Tibial artery (tissue), 4 donors: ENCODE results near the gene SND1.

Experiments
- DNase-seq, 2 donors: peaks; one replicate each; pipeline ENCODE4 v3.0.0-alpha.2; 2019
- H3K27ac ChIP-seq, 2 donors: fragments of 200-600 bp; sonication (generic) in 1 of 2; 1 replicate in 1 of 2; 2 replicates in 1 of 2; pipeline ENCODE4 v1.5.1; 2018 to 2019; ENCODE audit warnings: mild to moderate bottlenecking in 1 of 2
- H3K27me3 ChIP-seq, 2 donors: fragments of 200-600 bp; sonication (generic) in 1 of 2; one replicate each; pipeline versions ENCODE4 v1.5.1 to v1.6.0; 2016 to 2019
- H3K36me3 ChIP-seq, 3 donors: fragments of 200-600 bp; sonication (generic) in 2 of 3; one replicate each; pipeline ENCODE4 v1.5.1; 2016 to 2019; ENCODE audit warnings: mild to moderate bottlenecking in 2 of 3
- H3K4me1 ChIP-seq, 4 donors: fragments of 200-600 bp; sonication (generic) in 2 of 4; 1 replicate in 3 of 4; 2 replicates in 1 of 4; pipeline ENCODE4 v1.5.1; 2016 to 2019
- H3K4me3 ChIP-seq, 2 donors: fragments of 200-600 bp; sonication (generic) in 1 of 2; 1 replicate in 1 of 2; 2 replicates in 1 of 2; pipeline ENCODE4 v1.5.1; 2018 to 2019; ENCODE audit warnings: mild to moderate bottlenecking in 2 of 2
- H3K9me3 ChIP-seq, 3 donors: fragments of 200-600 bp; sonication (generic) in 1 of 3; one replicate each; pipeline ENCODE4 v1.5.1; 2016 to 2019
- intact Hi-C: fragments of 100-400 bp; cut with DNase I; formaldehyde crosslinking; loops from one replicate; pipeline ENCODE4 v1.15.0; 2023; ENCODE audit warnings: low total_unique reads
- TF ChIP-seq, protein P1 (sequence below), 2 experiments: fragments of 200-600 bp in 1 of 2; fragments of 450-650 bp in 1 of 2; IDR thresholded peaks; one replicate each; pipeline ENCODE4 v1.5.1; 2017 to 2019; ENCODE audit warnings: antibody characterized with exemption in 2 of 2, mild to moderate bottlenecking in 1 of 2, moderate library complexity in 1 of 2

SND1 gene

DNA sequence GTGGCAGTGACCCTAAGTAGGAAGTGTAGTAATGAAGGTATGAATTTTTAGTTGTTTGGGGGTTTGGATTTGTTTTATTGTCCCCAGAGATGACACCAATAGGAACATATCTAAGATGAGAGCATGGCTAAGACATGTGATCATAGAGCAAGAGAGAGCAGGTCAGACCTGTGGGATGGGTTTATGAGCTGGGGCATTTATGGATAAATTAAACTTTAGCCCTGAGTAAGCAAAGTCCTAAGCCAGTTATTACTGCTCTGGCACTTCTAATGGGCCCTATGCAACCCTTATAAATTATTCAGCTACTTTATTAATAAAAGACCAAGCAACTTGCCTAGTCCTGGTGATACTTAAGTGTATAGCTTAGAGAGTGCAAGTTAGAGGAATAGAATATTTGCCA, 294.1 kb downstream of the SND1 start:
- H3K4me3 ChIP-seq = no peak overlapping the region
- TF ChIP-seq, protein P1, sequence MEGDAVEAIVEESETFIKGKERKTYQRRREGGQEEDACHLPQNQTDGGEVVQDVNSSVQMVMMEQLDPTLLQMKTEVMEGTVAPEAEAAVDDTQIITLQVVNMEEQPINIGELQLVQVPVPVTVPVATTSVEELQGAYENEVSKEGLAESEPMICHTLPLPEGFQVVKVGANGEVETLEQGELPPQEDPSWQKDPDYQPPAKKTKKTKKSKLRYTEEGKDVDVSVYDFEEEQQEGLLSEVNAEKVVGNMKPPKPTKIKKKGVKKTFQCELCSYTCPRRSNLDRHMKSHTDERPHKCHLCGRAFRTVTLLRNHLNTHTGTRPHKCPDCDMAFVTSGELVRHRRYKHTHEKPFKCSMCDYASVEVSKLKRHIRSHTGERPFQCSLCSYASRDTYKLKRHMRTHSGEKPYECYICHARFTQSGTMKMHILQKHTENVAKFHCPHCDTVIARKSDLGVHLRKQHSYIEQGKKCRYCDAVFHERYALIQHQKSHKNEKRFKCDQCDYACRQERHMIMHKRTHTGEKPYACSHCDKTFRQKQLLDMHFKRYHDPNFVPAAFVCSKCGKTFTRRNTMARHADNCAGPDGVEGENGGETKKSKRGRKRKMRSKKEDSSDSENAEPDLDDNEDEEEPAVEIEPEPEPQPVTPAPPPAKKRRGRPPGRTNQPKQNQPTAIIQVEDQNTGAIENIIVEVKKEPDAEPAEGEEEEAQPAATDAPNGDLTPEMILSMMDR (IDR thresholded peaks at IDR 0.05) = no peak
- intact Hi-C loops = no loop called here
- H3K9me3 ChIP-seq = no peaks in the 10 kb centered on the region
- DNase-seq = no peak
- H3K4me1 ChIP-seq = no peaks in the 10 kb centered on the region
- H3K27ac ChIP-seq = no peak overlapping the region
- H3K27me3 ChIP-seq = no peaks in the 10 kb centered on the region
- no peaks in the 10 kb centered on the region for H3K36me3 ChIP-seq

DNA sequence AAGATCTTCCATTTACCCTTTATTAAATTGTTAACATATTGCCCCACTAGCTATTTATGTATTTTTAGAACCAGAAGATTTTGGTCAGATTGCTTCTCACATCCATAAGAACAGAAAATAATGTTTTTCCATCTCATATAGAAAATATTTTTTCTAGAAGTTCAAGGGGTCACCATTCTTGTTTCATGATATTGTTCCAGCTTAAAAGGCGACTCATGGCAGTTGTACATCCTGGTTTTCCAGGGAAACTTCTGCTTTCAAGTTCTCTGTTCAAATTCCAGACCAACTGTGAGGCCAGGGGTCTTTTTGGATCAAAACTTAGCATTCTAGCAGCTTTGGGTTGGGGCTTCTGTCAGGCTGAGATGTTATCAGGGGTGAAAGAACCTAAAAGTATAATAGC, 294.9 kb downstream of the SND1 start:
- Histone ChIP-seq H3K9me3 (no peaks in the 10 kb centered on the region), H3K4me1 (no peaks in the 10 kb centered on the region), H3K27me3 (no peaks in the 10 kb centered on the region), H3K36me3 (no peaks in the 10 kb centered on the region), H3K4me3 (no peak overlapping the region), H3K27ac (no peak overlapping the region)
- no peak for DNase-seq
- intact Hi-C loops = no loop called here
- TF ChIP-seq, protein P1 (IDR thresholded peaks at IDR 0.05) = no peak

DNA sequence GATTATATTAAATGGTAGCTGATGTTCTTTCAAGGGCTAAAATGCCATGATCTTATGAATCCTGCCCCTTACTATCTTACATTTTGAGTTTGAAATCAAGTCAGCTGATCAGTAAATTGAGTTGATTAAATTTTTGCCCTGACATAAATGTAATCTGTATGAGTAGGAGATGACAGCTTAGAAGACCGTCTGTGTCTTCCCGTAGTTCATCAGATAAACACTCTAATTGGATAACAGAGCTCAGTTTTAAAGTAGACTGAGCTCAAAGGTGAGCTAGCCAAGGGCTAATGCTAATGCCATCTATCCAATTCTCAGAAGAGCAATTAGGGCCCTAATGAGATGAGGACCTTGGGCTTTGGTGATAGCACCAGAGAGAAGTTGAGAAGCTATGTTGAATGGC, 296.3 kb downstream of the SND1 start:
- no peak for DNase-seq

DNA sequence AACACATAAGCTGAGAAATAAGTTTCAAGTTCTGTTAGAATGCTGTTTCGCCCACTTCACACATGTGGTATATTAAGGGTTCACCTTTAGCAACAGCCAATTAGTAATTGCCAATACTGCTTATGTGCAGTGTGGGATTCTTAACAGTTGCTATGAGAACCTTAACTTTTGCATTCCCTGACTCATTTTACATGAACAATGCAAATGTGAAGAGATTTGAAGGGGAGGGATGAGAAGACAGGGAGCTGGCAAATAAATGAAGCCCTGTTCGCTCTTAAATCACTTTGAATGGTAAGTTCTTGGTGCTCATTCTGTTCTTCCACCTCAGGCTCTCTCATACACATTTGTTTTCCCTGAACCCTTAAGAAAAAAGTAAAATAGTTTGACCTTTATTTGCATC, 296.9 kb downstream of the SND1 start:
- TF ChIP-seq, protein P1 (IDR thresholded peaks at IDR 0.05) = no peak
- intact Hi-C loops = no loop called here

More for the DNA sequence above, 296.3 kb downstream of the SND1 start:
- H3K4me3 ChIP-seq = no peak overlapping the region
- intact Hi-C loops = no loop called here
- peaks cover 0 to 6% (median 0%) of the 10 kb centered on the region in 3 donors for H3K36me3 ChIP-seq
- no peaks in the 10 kb centered on the region for H3K9me3 ChIP-seq
- no peaks in the 10 kb centered on the region for H3K4me1 ChIP-seq
- no peak overlapping the region for H3K27ac ChIP-seq
- TF ChIP-seq, protein P1 (IDR thresholded peaks at IDR 0.05) = no peak
- no peaks in the 10 kb centered on the region for H3K27me3 ChIP-seq

DNA sequence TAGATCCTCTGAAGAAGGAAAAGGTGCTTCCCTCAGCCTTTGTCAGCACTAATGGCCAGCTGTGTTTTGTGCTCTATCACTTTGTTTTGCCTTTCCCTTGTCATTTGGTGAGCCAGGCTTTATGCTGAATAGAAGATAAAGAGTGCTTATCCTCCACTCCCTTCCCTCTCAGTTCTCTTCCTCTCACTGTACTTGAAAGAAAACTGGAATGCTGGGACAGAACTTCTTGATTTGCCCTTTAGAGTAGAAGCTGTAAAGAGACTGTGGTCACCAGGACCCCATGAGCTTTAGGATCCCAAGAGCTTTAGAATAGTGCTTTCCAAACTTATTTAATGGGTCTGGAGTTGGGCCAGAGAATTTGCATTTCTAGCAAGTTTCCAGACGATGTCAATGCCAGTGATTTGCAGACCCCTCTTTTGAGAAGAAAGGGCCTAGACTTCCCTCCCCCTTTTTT, 297.8 kb downstream of the SND1 start:
- Histone ChIP-seq H3K4me3 (no peak overlapping the region), H3K4me1 (peaks cover 0 to 6% (median 0%) of the 10 kb centered on the region in 4 donors), H3K27me3 (no peaks in the 10 kb centered on the region), H3K36me3 (peaks cover 0 to 6% (median 0%) of the 10 kb centered on the region in 3 donors), H3K27ac (no peak overlapping the region), H3K9me3 (no peaks in the 10 kb centered on the region)
- TF ChIP-seq, protein P1 (IDR thresholded peaks at IDR 0.05) = no peak
- DNase-seq = no peak
- intact Hi-C loops = no loop called here

More for the DNA sequence above, 296.9 kb downstream of the SND1 start:
- Histone ChIP-seq H3K9me3 (no peaks in the 10 kb centered on the region), H3K36me3 (peaks cover 0 to 6% (median 0%) of the 10 kb centered on the region in 3 donors), H3K27ac (no peak overlapping the region), H3K27me3 (no peaks in the 10 kb centered on the region), H3K4me1 (peaks cover 0 to 1% (median 0%) of the 10 kb centered on the region in 4 donors), H3K4me3 (no peak overlapping the region)
- no peak for DNase-seq
